Measurements from ENCODE around the gene DLGAP1.

The DLGAP1 gene

DNA sequence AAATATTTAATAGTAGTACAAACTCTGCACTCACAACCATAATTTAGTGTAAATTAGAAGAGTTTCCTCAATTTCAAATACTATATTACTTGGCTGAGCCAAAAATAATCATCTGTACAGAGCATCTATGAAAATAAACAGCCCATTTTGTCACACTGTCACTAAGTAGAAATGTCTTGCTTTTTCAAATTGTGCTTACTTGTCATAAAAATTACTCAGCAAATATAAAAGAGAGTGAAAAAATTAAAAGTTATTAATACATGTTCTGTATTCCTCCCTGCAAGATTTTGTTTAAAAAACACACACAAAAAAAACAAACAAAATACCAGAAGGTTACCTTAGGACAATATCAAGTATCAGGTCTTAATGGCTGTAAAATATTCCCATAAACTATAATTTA is 155.7 kb downstream of the DLGAP1 start:
- TF ChIP-seq TEAD4 (IDR thresholded peaks at IDR 0.05) (no peak), TAF1 (IDR thresholded peaks at IDR 0.05; ENCODE audit: low read depth) (no peak), NFIC (IDR thresholded peaks at IDR 0.05) (no peak)
- TF ChIP-seq, protein P1, sequence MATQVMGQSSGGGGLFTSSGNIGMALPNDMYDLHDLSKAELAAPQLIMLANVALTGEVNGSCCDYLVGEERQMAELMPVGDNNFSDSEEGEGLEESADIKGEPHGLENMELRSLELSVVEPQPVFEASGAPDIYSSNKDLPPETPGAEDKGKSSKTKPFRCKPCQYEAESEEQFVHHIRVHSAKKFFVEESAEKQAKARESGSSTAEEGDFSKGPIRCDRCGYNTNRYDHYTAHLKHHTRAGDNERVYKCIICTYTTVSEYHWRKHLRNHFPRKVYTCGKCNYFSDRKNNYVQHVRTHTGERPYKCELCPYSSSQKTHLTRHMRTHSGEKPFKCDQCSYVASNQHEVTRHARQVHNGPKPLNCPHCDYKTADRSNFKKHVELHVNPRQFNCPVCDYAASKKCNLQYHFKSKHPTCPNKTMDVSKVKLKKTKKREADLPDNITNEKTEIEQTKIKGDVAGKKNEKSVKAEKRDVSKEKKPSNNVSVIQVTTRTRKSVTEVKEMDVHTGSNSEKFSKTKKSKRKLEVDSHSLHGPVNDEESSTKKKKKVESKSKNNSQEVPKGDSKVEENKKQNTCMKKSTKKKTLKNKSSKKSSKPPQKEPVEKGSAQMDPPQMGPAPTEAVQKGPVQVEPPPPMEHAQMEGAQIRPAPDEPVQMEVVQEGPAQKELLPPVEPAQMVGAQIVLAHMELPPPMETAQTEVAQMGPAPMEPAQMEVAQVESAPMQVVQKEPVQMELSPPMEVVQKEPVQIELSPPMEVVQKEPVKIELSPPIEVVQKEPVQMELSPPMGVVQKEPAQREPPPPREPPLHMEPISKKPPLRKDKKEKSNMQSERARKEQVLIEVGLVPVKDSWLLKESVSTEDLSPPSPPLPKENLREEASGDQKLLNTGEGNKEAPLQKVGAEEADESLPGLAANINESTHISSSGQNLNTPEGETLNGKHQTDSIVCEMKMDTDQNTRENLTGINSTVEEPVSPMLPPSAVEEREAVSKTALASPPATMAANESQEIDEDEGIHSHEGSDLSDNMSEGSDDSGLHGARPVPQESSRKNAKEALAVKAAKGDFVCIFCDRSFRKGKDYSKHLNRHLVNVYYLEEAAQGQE (IDR thresholded peaks at IDR 0.05; ENCODE audit: low read depth) = no peak

DNA sequence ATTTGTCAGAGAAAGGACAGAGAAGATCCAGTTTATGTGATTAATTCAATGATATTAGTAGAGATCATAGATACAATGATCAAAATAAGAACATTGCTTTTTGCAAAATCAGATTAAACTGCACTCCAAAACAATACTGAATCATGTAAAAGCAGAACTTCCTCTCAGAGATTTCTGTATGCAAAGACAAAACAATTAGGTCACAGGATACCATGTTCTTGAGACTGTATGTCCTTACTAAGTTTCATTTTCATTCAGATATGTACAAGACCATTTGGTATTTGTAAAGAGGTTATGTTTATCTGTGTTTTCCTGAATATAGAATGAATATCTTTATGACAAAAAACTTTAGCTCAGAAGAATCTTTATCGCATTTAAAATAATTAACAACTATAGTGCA is 161.8 kb downstream of the DLGAP1 start:
- no peak for TF ChIP-seq TCF12 (IDR thresholded peaks at IDR 0.05; ENCODE audit: low read depth)
- no peak for TF ChIP-seq TEAD4 (IDR thresholded peaks at IDR 0.05)
- TF ChIP-seq CREB1 (IDR thresholded peaks at IDR 0.05; ENCODE audit: low read depth) = no peak
- no peak for TF ChIP-seq NFIC (IDR thresholded peaks at IDR 0.05)
- TF ChIP-seq, protein P2, sequence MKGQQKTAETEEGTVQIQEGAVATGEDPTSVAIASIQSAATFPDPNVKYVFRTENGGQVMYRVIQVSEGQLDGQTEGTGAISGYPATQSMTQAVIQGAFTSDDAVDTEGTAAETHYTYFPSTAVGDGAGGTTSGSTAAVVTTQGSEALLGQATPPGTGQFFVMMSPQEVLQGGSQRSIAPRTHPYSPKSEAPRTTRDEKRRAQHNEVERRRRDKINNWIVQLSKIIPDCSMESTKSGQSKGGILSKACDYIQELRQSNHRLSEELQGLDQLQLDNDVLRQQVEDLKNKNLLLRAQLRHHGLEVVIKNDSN (IDR thresholded peaks at IDR 0.05) = no peak
- TF ChIP-seq, protein P1 (IDR thresholded peaks at IDR 0.05; ENCODE audit: low read depth) = no peak
- TF ChIP-seq, protein P3, sequence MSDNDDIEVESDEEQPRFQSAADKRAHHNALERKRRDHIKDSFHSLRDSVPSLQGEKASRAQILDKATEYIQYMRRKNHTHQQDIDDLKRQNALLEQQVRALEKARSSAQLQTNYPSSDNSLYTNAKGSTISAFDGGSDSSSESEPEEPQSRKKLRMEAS (IDR thresholded peaks at IDR 0.05) = no peak
- TF ChIP-seq YY1 (IDR thresholded peaks at IDR 0.05; ENCODE audit: low read depth) = no peak

DNA sequence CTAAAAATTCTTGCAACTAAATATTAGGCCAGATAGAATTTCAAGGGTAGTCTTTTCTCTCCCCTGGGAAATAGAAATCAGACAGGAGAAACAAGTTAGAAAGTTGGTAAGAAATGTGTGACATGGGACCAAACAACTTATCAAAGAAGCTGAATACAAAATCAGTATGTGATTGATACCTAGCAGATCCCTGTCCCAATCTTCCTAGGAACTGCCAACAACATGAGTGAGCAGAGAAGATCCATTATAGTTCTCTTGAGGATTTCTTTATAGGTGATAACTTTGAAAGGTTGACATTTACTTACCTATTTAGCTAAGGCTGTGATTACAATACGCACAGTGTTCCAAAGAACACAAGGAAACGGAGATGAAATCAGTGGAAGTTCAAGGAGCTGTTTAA is 162.4 kb downstream of the DLGAP1 start:
- no peak for TF ChIP-seq TEAD4 (IDR thresholded peaks at IDR 0.05)
- TF ChIP-seq CREB1 (IDR thresholded peaks at IDR 0.05; ENCODE audit: low read depth) = no peak
- TF ChIP-seq EGR1 (IDR thresholded peaks at IDR 0.05) = no peak
- TF ChIP-seq, protein P3 (IDR thresholded peaks at IDR 0.05) = no peak
- TF ChIP-seq, protein P1 (IDR thresholded peaks at IDR 0.05; ENCODE audit: low read depth) = no peak
- TF ChIP-seq RAD21 (IDR thresholded peaks at IDR 0.05; ENCODE audit: low read depth) = no peak
- TF ChIP-seq ZBTB7A (IDR thresholded peaks at IDR 0.05; ENCODE audit: low read depth) = no peak
- no peak for TF ChIP-seq TCF12 (IDR thresholded peaks at IDR 0.05; ENCODE audit: low read depth)
- TF ChIP-seq, protein P2 (IDR thresholded peaks at IDR 0.05) = no peak
- no peak for TF ChIP-seq TAF1 (IDR thresholded peaks at IDR 0.05; ENCODE audit: low read depth)
- TF ChIP-seq EP300 (IDR thresholded peaks at IDR 0.05; ENCODE audit: borderline replicate concordance) = no peak
- no peak for TF ChIP-seq YY1 (IDR thresholded peaks at IDR 0.05; ENCODE audit: low read depth)
- no peak for TF ChIP-seq NFIC (IDR thresholded peaks at IDR 0.05)
- TF ChIP-seq CEBPB (IDR thresholded peaks at IDR 0.05) = no peak

DNA sequence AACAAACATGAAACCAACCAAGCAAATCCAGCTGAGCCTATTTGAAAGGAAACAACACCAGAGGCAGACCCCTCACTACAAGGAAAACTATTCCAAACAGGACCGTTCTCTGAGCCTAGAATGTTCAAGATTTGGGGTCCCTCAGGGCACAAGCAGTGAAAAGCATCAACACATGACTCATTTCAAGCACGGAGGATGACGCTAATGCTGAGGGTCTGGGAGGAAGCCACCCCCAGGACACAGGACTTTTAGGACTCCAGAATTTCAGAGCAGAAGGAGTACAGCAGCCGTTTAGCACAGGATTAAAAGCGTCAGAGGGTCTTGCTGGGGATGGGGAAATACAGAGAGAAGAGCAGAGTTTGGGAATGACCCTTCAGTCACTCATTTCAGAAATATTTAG is 168.9 kb downstream of the DLGAP1 start:
- TF ChIP-seq, protein P3 (IDR thresholded peaks at IDR 0.05) = no peak
- TF ChIP-seq ZBTB7A (IDR thresholded peaks at IDR 0.05; ENCODE audit: low read depth) (no peak), RAD21 (IDR thresholded peaks at IDR 0.05; ENCODE audit: low read depth) (no peak), EP300 (IDR thresholded peaks at IDR 0.05; ENCODE audit: borderline replicate concordance) (no peak), FOXM1 (IDR thresholded peaks at IDR 0.05; ENCODE audit: borderline replicate concordance, low read depth) (no peak), YY1 (IDR thresholded peaks at IDR 0.05; ENCODE audit: low read depth) (no peak), CREB1 (IDR thresholded peaks at IDR 0.05; ENCODE audit: low read depth) (no peak), NFIC (IDR thresholded peaks at IDR 0.05) (no peak), EGR1 (IDR thresholded peaks at IDR 0.05) (no peak), TEAD4 (IDR thresholded peaks at IDR 0.05) (no peak), TCF12 (IDR thresholded peaks at IDR 0.05; ENCODE audit: low read depth) (no peak), CEBPB (IDR thresholded peaks at IDR 0.05) (no peak), TAF1 (IDR thresholded peaks at IDR 0.05; ENCODE audit: low read depth) (no peak)
- TF ChIP-seq, protein P2 (IDR thresholded peaks at IDR 0.05) = no peak
- TF ChIP-seq, protein P1 (IDR thresholded peaks at IDR 0.05; ENCODE audit: low read depth) = no peak

All from Ishikawa (cell line).